Endodermal cell (in vitro differentiated cells): ENCODE measurements around the gene PPP2R1B. TPM values are rescaled to one million over a fixed set of nuclear protein-coding genes. Genes with fewer than 3 reads are reported as not detected.

Experiments used
- DNase-seq: peaks from one replicate; pipeline ENCODE4 v3.0.0-alpha.2; 2017
- H3K27ac ChIP-seq: 2 replicates; pipeline ENCODE4 v1.5.1; 2013; ENCODE audit warnings: mild to moderate bottlenecking, low read depth, low read length, moderate library complexity
- H3K27me3 ChIP-seq: 2 replicates; pipeline ENCODE4 v1.6.1; 2013; ENCODE audit warnings: mild to moderate bottlenecking, low read length, moderate library complexity; ENCODE audit not compliant: insufficient read depth, control insufficient read depth, poor library complexity, severe bottlenecking
- H3K36me3 ChIP-seq: 2 replicates; pipeline ENCODE4 v1.7.0; 2013; ENCODE audit warnings: mild to moderate bottlenecking, low read length, moderate library complexity; ENCODE audit not compliant: control insufficient read depth, insufficient read depth
- H3K4me1 ChIP-seq: one replicate; pipeline ENCODE4 v1.7.0; 2013; ENCODE audit warnings: low read length; ENCODE audit not compliant: control insufficient read depth, insufficient read depth
- H3K4me3 ChIP-seq: 2 replicates; pipeline ENCODE4 v1.5.1; 2013; ENCODE audit warnings: mild to moderate bottlenecking, low read length, moderate library complexity
- H3K9ac ChIP-seq: 2 replicates; pipeline ENCODE4 v1.6.1; 2013; ENCODE audit warnings: mild to moderate bottlenecking, low read length, moderate library complexity; ENCODE audit not compliant: poor library complexity, severe bottlenecking; ENCODE audit errors: extremely low read depth
- H3K9me3 ChIP-seq: 2 replicates; pipeline ENCODE4 v1.6.1; 2013; ENCODE audit warnings: mild to moderate bottlenecking, low read length, moderate library complexity; ENCODE audit not compliant: control insufficient read depth
- H3K27ac Mint-ChIP-seq: 2 replicates; pipeline ENCODE4 v1.8.0; 2020; ENCODE audit warnings: mixed read lengths
- H3K27me3 Mint-ChIP-seq: 2 replicates; pipeline ENCODE4 v1.8.0; 2021; ENCODE audit warnings: mild to moderate bottlenecking, mixed read lengths; ENCODE audit not compliant: insufficient read depth
- H3K36me3 Mint-ChIP-seq: 2 replicates; pipeline ENCODE4 v1.8.0; 2020; ENCODE audit warnings: low read depth, mixed read lengths
- H3K4me1 Mint-ChIP-seq: 2 replicates; pipeline ENCODE4 v1.8.0; 2020; ENCODE audit warnings: mixed read lengths
- H3K4me3 Mint-ChIP-seq: 2 replicates; pipeline ENCODE4 v1.8.0; 2020; ENCODE audit warnings: mild to moderate bottlenecking, moderate library complexity, mixed read lengths
- H3K9me3 Mint-ChIP-seq: 2 replicates; pipeline ENCODE4 v1.8.0; 2020; ENCODE audit warnings: mild to moderate bottlenecking, mixed read lengths
- WGBS, 2 experiments: methylation state at CpG; one replicate each; pipeline versions ENCODE4 v1.1.5 to v1.1.7; 2013; ENCODE audit warnings: missing lambda C conversion rate in 2 of 2, mixed read lengths in 1 of 2; ENCODE audit not compliant: insufficient coverage in 1 of 2, insufficient read length in 1 of 2; 5-methylcytosine and 5-hydroxymethylcytosine counted together
- total RNA-seq, 2 donors: library from RNA; stranded (reverse); fragmentation: NEBNext Ultra II Directional in 1 of 2; extraction: Animal tissue kit (Norgen Biotek cat#: 25700) in 1 of 2; gene quantifications; 2 replicates in 1 of 2; 3 replicates in 1 of 2; pipeline ENCODE4 v1.2.1, GENCODE V29; 2021
- TF ChIP-seq, protein P1 (sequence below): fragments of 200-600 bp; sonication (generic); conservative IDR thresholded peaks from 2 replicates; pipeline ENCODE4 v1.5.0; 2021; ENCODE audit warnings: antibody characterized with exemption, mild to moderate bottlenecking

Gene PPP2R1B
- total RNA-seq, 2 donors from 2014 or later = 70.0 to 89.7 TPM

GRCh38 chr11:111688013-111688412 is 78.2 kb downstream of the PPP2R1B start:
- H3K9ac ChIP-seq = no peak overlapping the region
- H3K9me3 ChIP-seq = no peaks in the 10 kb centered on the region
- no peaks in the 10 kb centered on the region for H3K27me3 Mint-ChIP-seq
- peaks cover 17% of the 10 kb centered on the region for H3K36me3 ChIP-seq
- H3K27me3 ChIP-seq = no peaks in the 10 kb centered on the region
- WGBS, 2 experiments = 95 to 96% methylated on average over 4 to 7 of the region's 7 CpGs
- H3K4me1 Mint-ChIP-seq = peaks cover 7% of the 10 kb centered on the region
- H3K4me3 ChIP-seq = no peak overlapping the region
- TF ChIP-seq, protein P1, sequence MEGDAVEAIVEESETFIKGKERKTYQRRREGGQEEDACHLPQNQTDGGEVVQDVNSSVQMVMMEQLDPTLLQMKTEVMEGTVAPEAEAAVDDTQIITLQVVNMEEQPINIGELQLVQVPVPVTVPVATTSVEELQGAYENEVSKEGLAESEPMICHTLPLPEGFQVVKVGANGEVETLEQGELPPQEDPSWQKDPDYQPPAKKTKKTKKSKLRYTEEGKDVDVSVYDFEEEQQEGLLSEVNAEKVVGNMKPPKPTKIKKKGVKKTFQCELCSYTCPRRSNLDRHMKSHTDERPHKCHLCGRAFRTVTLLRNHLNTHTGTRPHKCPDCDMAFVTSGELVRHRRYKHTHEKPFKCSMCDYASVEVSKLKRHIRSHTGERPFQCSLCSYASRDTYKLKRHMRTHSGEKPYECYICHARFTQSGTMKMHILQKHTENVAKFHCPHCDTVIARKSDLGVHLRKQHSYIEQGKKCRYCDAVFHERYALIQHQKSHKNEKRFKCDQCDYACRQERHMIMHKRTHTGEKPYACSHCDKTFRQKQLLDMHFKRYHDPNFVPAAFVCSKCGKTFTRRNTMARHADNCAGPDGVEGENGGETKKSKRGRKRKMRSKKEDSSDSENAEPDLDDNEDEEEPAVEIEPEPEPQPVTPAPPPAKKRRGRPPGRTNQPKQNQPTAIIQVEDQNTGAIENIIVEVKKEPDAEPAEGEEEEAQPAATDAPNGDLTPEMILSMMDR = no peak
- H3K27ac ChIP-seq = no peak overlapping the region
- no peak overlapping the region for H3K4me3 Mint-ChIP-seq
- no peaks in the 10 kb centered on the region for H3K9me3 Mint-ChIP-seq
- DNase-seq = no peak
- peaks cover 19% of the 10 kb centered on the region for H3K36me3 Mint-ChIP-seq
- H3K27ac Mint-ChIP-seq = no peak overlapping the region
- H3K4me1 ChIP-seq = no peaks in the 10 kb centered on the region

DNA sequence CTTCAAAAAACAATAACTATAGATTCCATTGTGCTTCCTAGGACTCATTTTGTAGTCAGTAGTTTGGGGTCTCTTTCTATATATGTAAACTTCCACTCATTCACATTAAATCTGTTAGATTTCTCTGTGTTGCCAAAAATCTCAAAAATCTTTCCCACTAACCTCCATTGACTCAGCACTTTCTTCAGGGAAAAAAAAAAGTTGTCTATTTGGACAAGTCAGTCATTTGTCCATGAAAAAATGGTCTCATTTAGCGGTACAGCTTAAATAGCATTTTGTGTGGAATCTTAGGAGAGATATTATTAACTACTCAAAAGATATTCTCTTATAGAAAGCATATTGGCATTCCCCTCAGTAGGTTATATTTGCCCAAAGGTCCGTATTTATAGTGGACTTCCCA is 81.9 kb downstream of the PPP2R1B start:
- WGBS, 2 experiments = 92 to 100% methylated on average over 1 to 2 of the region's 2 CpGs
- Histone ChIP-seq H3K4me1 (no peaks in the 10 kb centered on the region), H3K27me3 (no peaks in the 10 kb centered on the region), H3K27ac (no peak overlapping the region), H3K9me3 (no peaks in the 10 kb centered on the region), H3K36me3 (peaks cover 8% of the 10 kb centered on the region), H3K4me3 (no peak overlapping the region), H3K9ac (no peak overlapping the region)
- no peaks in the 10 kb centered on the region for H3K27me3 Mint-ChIP-seq
- H3K9me3 Mint-ChIP-seq = no peaks in the 10 kb centered on the region
- TF ChIP-seq, protein P1 = no peak
- no peak for DNase-seq
- no peak overlapping the region for H3K4me3 Mint-ChIP-seq
- H3K4me1 Mint-ChIP-seq = no peaks in the 10 kb centered on the region
- H3K27ac Mint-ChIP-seq = no peak overlapping the region
- H3K36me3 Mint-ChIP-seq = peaks cover 16% of the 10 kb centered on the region

GRCh38 chr11:111683806-111684205 is 82.4 kb downstream of the PPP2R1B start:
- no peak overlapping the region for H3K27ac Mint-ChIP-seq
- no peaks in the 10 kb centered on the region for H3K9me3 Mint-ChIP-seq
- no peaks in the 10 kb centered on the region for H3K4me1 Mint-ChIP-seq
- H3K27me3 Mint-ChIP-seq = no peaks in the 10 kb centered on the region
- 89 to 100% methylated on average over 1 to 3 of the region's 3 CpGs for WGBS, 2 experiments
- Histone ChIP-seq H3K4me1 (no peaks in the 10 kb centered on the region), H3K27me3 (no peaks in the 10 kb centered on the region), H3K27ac (no peak overlapping the region), H3K9ac (no peak overlapping the region), H3K9me3 (no peaks in the 10 kb centered on the region), H3K4me3 (no peak overlapping the region), H3K36me3 (peaks cover 7% of the 10 kb centered on the region)
- TF ChIP-seq, protein P1 = no peak
- no peak overlapping the region for H3K4me3 Mint-ChIP-seq
- peaks cover 16% of the 10 kb centered on the region for H3K36me3 Mint-ChIP-seq
- DNase-seq = no peak
